MM.1S (cell line): Measurements from ENCODE around the gene MYOG.

Experiments used
- DNase-seq: peaks from one replicate; pipeline ENCODE4 v3.0.0-alpha.2; 2015
- H2AFZ ChIP-seq: fragments of 300-600 bp; sonication (generic); 2 replicates; pipeline ENCODE4 v1.6.0; 2016; ENCODE audit warnings: antibody characterized with exemption, low read length
- H3F3A ChIP-seq: fragments of 300-600 bp; sonication (generic); 2 replicates; pipeline ENCODE4 v1.6.1; 2016; ENCODE audit warnings: mild to moderate bottlenecking, antibody characterized with exemption, low read length, moderate library complexity, mixed read lengths; ENCODE audit not compliant: insufficient read depth
- H3K27ac ChIP-seq: fragments of 300-600 bp; sonication (generic); 2 replicates; pipeline ENCODE4 v1.5.1; 2016; ENCODE audit warnings: mild to moderate bottlenecking, low read length
- H3K27me3 ChIP-seq: fragments of 300-600 bp; sonication (generic); replicated peaks from 2 replicates; pipeline ENCODE4 v1.6.0; 2016; ENCODE audit warnings: low read length; ENCODE audit not compliant: insufficient read depth
- H3K36me3 ChIP-seq: fragments of 300-600 bp; sonication (generic); replicated peaks from 2 replicates; pipeline ENCODE4 v1.6.1; 2016; ENCODE audit warnings: mild to moderate bottlenecking, low read length, mixed read lengths; ENCODE audit not compliant: insufficient read depth
- H3K4me1 ChIP-seq: fragments of 300-600 bp; sonication (generic); 2 replicates; pipeline ENCODE4 v1.6.1; 2016; ENCODE audit warnings: low read length, mixed read lengths
- H3K4me2 ChIP-seq: fragments of 300-600 bp; sonication (generic); 2 replicates; pipeline ENCODE4 v1.6.0; 2016; ENCODE audit warnings: low read depth, low read length
- H3K4me3 ChIP-seq: fragments of 300-600 bp; sonication (generic); 2 replicates; pipeline ENCODE4 v1.5.1; 2016; ENCODE audit warnings: low read length, mixed read lengths
- H3K79me2 ChIP-seq: fragments of 300-600 bp; sonication (generic); 2 replicates; pipeline ENCODE4 v1.6.1; 2016; ENCODE audit warnings: mixed run types, low read length, mixed read lengths
- H3K9ac ChIP-seq: fragments of 300-600 bp; sonication (generic); 2 replicates; pipeline ENCODE4 v1.6.1; 2016; ENCODE audit warnings: low read length, mixed read lengths
- H3K9me2 ChIP-seq: fragments of 300-600 bp; sonication (generic); replicated peaks from 2 replicates; pipeline ENCODE4 v1.6.1; 2016; ENCODE audit warnings: mild to moderate bottlenecking, low read length, mixed read lengths; ENCODE audit not compliant: insufficient read depth
- H3K9me3 ChIP-seq: fragments of 300-600 bp; sonication (generic); replicated peaks from 2 replicates; pipeline ENCODE4 v1.6.1; 2016; ENCODE audit warnings: mild to moderate bottlenecking, low read length, mixed read lengths; ENCODE audit not compliant: insufficient read depth
- H4K20me1 ChIP-seq: fragments of 300-600 bp; sonication (generic); 2 replicates; pipeline ENCODE4 v1.6.1; 2016; ENCODE audit warnings: mild to moderate bottlenecking, low read length, moderate library complexity, mixed read lengths; ENCODE audit not compliant: insufficient read depth
- CTCF ChIP-seq: fragments of 300-600 bp; sonication (generic); IDR thresholded peaks from 2 replicates; pipeline ENCODE4 v1.5.1; 2016; ENCODE audit warnings: antibody characterized with exemption, low read length, mixed read lengths
- EZH2 ChIP-seq: fragments of 300-600 bp; sonication (generic); optimal IDR thresholded peaks from 2 replicates; pipeline ENCODE3; 2017; ENCODE audit warnings: low read depth, mild to moderate bottlenecking, antibody characterized with exemption, low read length, mixed read lengths
- EZH2phosphoT487 ChIP-seq: fragments of 300-600 bp; sonication (generic); IDR thresholded peaks from 2 replicates; pipeline ENCODE4 v1.6.1; 2018; ENCODE audit warnings: antibody characterized with exemption, low read length

Gene MYOG

GRCh38 chr1:203126151-203126865 lies 40.5 kb upstream of the MYOG start:
- TF ChIP-seq EZH2: no peak
- peak; percentile 37 for TF ChIP-seq CTCF
- Histone ChIP-seq H3K27ac (no peak overlapping the region), H2AFZ (no peak overlapping the region), H4K20me1 (no peaks in the 10 kb centered on the region), H3F3A (no peaks in the 10 kb centered on the region), H3K4me1 (peaks cover 17% of the 10 kb centered on the region; the same call in 1 of the 2 replicates), H3K4me3 (no peak overlapping the region), H3K4me2 (no peak overlapping the region), H3K9ac (no peak overlapping the region), H3K9me3 (no peaks in the 10 kb centered on the region), H3K9me2 (no peaks in the 10 kb centered on the region), H3K27me3 (peaks cover 51% of the 10 kb centered on the region), H3K79me2 (no peaks in the 10 kb centered on the region), H3K36me3 (no peaks in the 10 kb centered on the region)
- DNase-seq: no peak

- Histone ChIP-seq H3K36me3 (no peaks in the 10 kb centered on the region), H3K27me3 (peaks cover 51% of the 10 kb centered on the region), H3K4me3 (no peak overlapping the region), H3K9me2 (no peaks in the 10 kb centered on the region), H3F3A (no peaks in the 10 kb centered on the region), H3K4me2 (no peak overlapping the region), H3K9me3 (no peaks in the 10 kb centered on the region), H4K20me1 (no peaks in the 10 kb centered on the region), H3K4me1 (peaks cover 17% of the 10 kb centered on the region; the same call in 1 of the 2 replicates), H3K27ac (no peak overlapping the region), H3K9ac (no peak overlapping the region), H2AFZ (no peak overlapping the region), H3K79me2 (no peaks in the 10 kb centered on the region)
- no peak for TF ChIP-seq EZH2
- no peak for DNase-seq
These were observed 38.9 kb upstream of the MYOG start for GRCh38 chr1:203124546-203125317.

- Histone ChIP-seq H3K27me3 (peaks cover 49% of the 10 kb centered on the region), H3K9ac (no peak overlapping the region), H3K4me1 (peaks cover 17% of the 10 kb centered on the region; the same call in 1 of the 2 replicates), H3F3A (no peaks in the 10 kb centered on the region), H3K4me2 (no peak overlapping the region), H4K20me1 (no peaks in the 10 kb centered on the region), H3K36me3 (no peaks in the 10 kb centered on the region), H3K9me3 (no peaks in the 10 kb centered on the region), H3K9me2 (no peaks in the 10 kb centered on the region), H3K79me2 (no peaks in the 10 kb centered on the region), H2AFZ (no peak overlapping the region), H3K27ac (no peak overlapping the region), H3K4me3 (no peak overlapping the region)
- TF ChIP-seq EZH2phosphoT487 (no peak), CTCF (no peak), EZH2 (no peak)
- DNase-seq: no peak
These were observed 38.2 kb upstream of the MYOG start for GRCh38 chr1:203124011-203124410.
